Right ventricle myocardium inferior (tissue), 1 donor: ENCODE results near the gene RAB5B. TPM values are rescaled to one million over a fixed set of nuclear protein-coding genes. Genes with fewer than 3 reads are reported as not detected.
"Not testable (repeated sequence)": the region's sequence is repeated elsewhere in the genome, so short reads cannot be mapped to it uniquely, and the experiment has no call there.

Source experiments
- ATAC-seq: fragments of 200-7000 bp; cut with Tn5 transposase; one replicate; pipeline ENCODE4 v1.9.1; 2020; ENCODE audit warnings: mild to moderate bottlenecking, moderate library complexity
- DNase-seq: peaks from one replicate; pipeline ENCODE4 v3.0.0; 2021; ENCODE audit errors: missing footprints
- intact Hi-C: fragments of 100-400 bp; cut with DNase I; formaldehyde crosslinking; loops from one replicate; pipeline ENCODE4 v1.11.0; 2022
- total RNA-seq: library from RNA; stranded (reverse); fragmentation: NEBNext Ultra II Directional; extraction: Animal tissue kit (Norgen Biotek cat#: 25700); gene quantifications from one replicate; pipeline ENCODE4 v1.2.1, GENCODE V29; 2021
- donor health status: DM: no; HTN: yes; CAD: no; lungs with severe emphysema.

Gene RAB5B
- total RNA-seq, 1 donor from 2014 or later = 113 TPM

- intact Hi-C loops = no loop called here
These were observed 63.3 kb downstream of the RAB5B start for GRCh38 chr12:56037161-56037560.

GRCh38 chr12:56038022-56038655, 64.3 kb downstream of the RAB5B start:
- ATAC-seq (no peak), DNase-seq (no peak)
- intact Hi-C loops = no loop called here

More at GRCh38 chr12:56037161-56037560, 63.3 kb downstream of the RAB5B start:
- DNase-seq (no peak), ATAC-seq (no peak)

- intact Hi-C loops = loop anchor here (2.0 to 5.0 kb wide), 2 partner anchors 43 to 77 kb away; partner anchors contain the start of genes RPL41, SUOX and ZC3H10
- no peak for ATAC-seq
- DNase-seq = no peak
These were observed 66.3 kb downstream of the RAB5B start for GRCh38 chr12:56040151-56040550.

GRCh38 chr12:56040963-56041551, 67.2 kb downstream of the RAB5B start:
- DNase-seq (no peak), ATAC-seq (no peak)
- intact Hi-C loops = loop anchor here (2.0 to 5.0 kb wide), 2 partner anchors 44 to 76 kb away; partner anchors contain the start of genes RPL41, SUOX and ZC3H10

GRCh38 chr12:56041552-56042429, 67.9 kb downstream of the RAB5B start, which contains the start of gene RPS26:
Gene RPS26, plus strand, starts transcription at chr12:56041918. Its CDS starts 249 bp downstream, at chr12:56042167.
- peak; percentile 97 for DNase-seq
- peak; percentile 97 for ATAC-seq
- intact Hi-C loops = loop anchor here (2.0 to 5.0 kb wide), 2 partner anchors 45 to 76 kb away; partner anchors contain the start of genes RPL41, SUOX and ZC3H10

- DNase-seq, ATAC-seq: not testable (repeated sequence)
- intact Hi-C loops = loop anchor here (5.0 kb wide), 1 partner anchor 75 kb away; the partner anchor contains the start of genes RPL41 and ZC3H10
These were observed 68.5 kb downstream of the RAB5B start for GRCh38 chr12:56042430-56042813.

- intact Hi-C loops = loop anchor here (5.0 kb wide), 1 partner anchor 74 kb away; the partner anchor contains the start of genes RPL41 and ZC3H10
- DNase-seq (no peak), ATAC-seq (no peak)
These were observed 69.0 kb downstream of the RAB5B start for GRCh38 chr12:56042843-56043242.

Other genes with a start within 250 kb of the RAB5B start
- gene CD63, start 245.1 kb upstream of the RAB5B start, total RNA-seq = 790 TPM
- gene GDF11, start 231.0 kb upstream of the RAB5B start, total RNA-seq = 9.7 TPM
- gene SARNP, start 156.4 kb upstream of the RAB5B start, total RNA-seq = 50.2 TPM
- 17.3 TPM for gene ORMDL2, start 156.0 kb upstream of the RAB5B start, total RNA-seq
- 18.3 TPM for gene DNAJC14, start 144.5 kb upstream of the RAB5B start, total RNA-seq
- gene MMP19, start 131.1 kb upstream of the RAB5B start, total RNA-seq = 2.9 TPM
- 19.1 TPM for gene PYM1, start 46.2 kb upstream of the RAB5B start, total RNA-seq
- gene DGKA, start 42.9 kb upstream of the RAB5B start, total RNA-seq = 8.1 TPM
- not detected for gene PMEL, start 8.0 kb upstream of the RAB5B start, total RNA-seq
- 11.6 TPM for gene CDK2, start 7.2 kb upstream of the RAB5B start, total RNA-seq
- 28.1 TPM for gene SUOX, start 23.2 kb downstream of the RAB5B start, total RNA-seq
- 9.5 TPM for gene IKZF4, start 47.0 kb downstream of the RAB5B start, total RNA-seq
- gene RPS26, start 67.8 kb downstream of the RAB5B start, total RNA-seq = 35.5 TPM
- 2.8 TPM for gene ERBB3, start 106.1 kb downstream of the RAB5B start, total RNA-seq
- gene PA2G4, start 130.5 kb downstream of the RAB5B start, total RNA-seq = 69.7 TPM
- 2,099 TPM for gene RPL41, start 142.6 kb downstream of the RAB5B start, total RNA-seq
- 7.3 TPM for gene ZC3H10, start 144.2 kb downstream of the RAB5B start, total RNA-seq
- gene ESYT1, start 154.2 kb downstream of the RAB5B start, total RNA-seq = 33.6 TPM
- 45.8 TPM for gene MYL6B, start 178.5 kb downstream of the RAB5B start, total RNA-seq
- 673 TPM for gene MYL6, start 184.3 kb downstream of the RAB5B start, total RNA-seq
- gene SMARCC2, start 215.4 kb downstream of the RAB5B start, total RNA-seq = 68.8 TPM
- 53.8 TPM for gene RNF41, start 247.8 kb downstream of the RAB5B start, total RNA-seq